ENCODE measurements around the gene FADD. TPM values are rescaled to one million over a fixed set of nuclear protein-coding genes. Genes with fewer than 3 reads are reported as not detected.

The FADD gene
- total RNA-seq, 1 donor from 2014 or later = 24.0 TPM

DNA sequence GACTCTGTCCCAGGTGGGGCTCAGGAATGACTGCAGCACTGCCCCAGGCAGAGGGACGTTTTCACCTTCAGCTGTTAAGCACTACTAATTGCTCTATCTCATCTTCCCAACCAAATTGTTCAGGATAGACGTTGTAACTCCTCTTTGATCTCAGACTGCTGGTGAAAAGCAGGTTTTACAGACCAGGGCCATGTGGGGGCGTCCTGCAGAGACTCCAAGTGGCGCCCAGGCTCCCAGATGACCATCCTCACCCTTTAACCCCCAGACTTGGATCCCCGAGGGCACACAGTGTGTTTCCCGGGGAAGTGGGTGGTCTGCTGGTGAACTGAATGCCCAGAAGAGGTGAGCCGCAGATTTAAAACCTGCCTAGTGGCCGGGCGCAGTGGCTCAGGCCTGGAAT lies 23.9 kb downstream of the FADD start:
- Mint-ChIP-seq H3K27me3 (peaks cover 7% of the 10 kb centered on the region), H3K4me3 (no peak overlapping the region), H3K27ac (no peak overlapping the region), H3K4me1 (ENCODE audit: unreplicated experiment) (no peaks in the 10 kb centered on the region), H3K36me3 (no peaks in the 10 kb centered on the region), H3K9me3 (no peaks in the 10 kb centered on the region)
- no peak for DNase-seq (ENCODE audit: extremely low spot score, unreplicated experiment)
- TF ChIP-seq, protein P1, sequence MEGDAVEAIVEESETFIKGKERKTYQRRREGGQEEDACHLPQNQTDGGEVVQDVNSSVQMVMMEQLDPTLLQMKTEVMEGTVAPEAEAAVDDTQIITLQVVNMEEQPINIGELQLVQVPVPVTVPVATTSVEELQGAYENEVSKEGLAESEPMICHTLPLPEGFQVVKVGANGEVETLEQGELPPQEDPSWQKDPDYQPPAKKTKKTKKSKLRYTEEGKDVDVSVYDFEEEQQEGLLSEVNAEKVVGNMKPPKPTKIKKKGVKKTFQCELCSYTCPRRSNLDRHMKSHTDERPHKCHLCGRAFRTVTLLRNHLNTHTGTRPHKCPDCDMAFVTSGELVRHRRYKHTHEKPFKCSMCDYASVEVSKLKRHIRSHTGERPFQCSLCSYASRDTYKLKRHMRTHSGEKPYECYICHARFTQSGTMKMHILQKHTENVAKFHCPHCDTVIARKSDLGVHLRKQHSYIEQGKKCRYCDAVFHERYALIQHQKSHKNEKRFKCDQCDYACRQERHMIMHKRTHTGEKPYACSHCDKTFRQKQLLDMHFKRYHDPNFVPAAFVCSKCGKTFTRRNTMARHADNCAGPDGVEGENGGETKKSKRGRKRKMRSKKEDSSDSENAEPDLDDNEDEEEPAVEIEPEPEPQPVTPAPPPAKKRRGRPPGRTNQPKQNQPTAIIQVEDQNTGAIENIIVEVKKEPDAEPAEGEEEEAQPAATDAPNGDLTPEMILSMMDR (conservative IDR thresholded peaks at IDR 0.05) = peak; percentile 37

DNA sequence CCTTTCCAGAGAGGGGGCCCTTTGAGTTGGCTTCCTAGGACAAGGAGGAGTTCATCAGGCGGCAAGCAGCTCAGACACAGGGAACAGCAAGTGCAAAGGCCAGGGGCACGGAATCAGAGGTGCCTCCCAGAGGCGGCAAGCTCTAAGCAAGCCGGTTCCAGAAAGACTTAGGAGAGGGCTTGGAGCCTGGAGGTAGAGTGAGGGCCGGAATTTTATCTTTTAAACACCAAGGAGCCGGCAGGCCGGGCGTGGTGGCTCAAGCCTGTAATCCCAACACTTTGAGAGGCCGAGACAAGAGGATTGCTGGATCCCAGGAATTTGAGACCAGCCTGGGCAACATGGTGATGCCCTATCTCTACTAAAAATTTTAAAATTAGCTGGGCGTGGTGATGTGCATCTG lies 26.6 kb downstream of the FADD start:
- Mint-ChIP-seq H3K4me1 (ENCODE audit: unreplicated experiment) (no peaks in the 10 kb centered on the region), H3K36me3 (no peaks in the 10 kb centered on the region), H3K4me3 (no peak overlapping the region), H3K27ac (no peak overlapping the region), H3K27me3 (no peaks in the 10 kb centered on the region), H3K9me3 (no peaks in the 10 kb centered on the region)
- TF ChIP-seq, protein P1 (conservative IDR thresholded peaks at IDR 0.05) = no peak
- no peak for DNase-seq (ENCODE audit: extremely low spot score, unreplicated experiment)

DNA sequence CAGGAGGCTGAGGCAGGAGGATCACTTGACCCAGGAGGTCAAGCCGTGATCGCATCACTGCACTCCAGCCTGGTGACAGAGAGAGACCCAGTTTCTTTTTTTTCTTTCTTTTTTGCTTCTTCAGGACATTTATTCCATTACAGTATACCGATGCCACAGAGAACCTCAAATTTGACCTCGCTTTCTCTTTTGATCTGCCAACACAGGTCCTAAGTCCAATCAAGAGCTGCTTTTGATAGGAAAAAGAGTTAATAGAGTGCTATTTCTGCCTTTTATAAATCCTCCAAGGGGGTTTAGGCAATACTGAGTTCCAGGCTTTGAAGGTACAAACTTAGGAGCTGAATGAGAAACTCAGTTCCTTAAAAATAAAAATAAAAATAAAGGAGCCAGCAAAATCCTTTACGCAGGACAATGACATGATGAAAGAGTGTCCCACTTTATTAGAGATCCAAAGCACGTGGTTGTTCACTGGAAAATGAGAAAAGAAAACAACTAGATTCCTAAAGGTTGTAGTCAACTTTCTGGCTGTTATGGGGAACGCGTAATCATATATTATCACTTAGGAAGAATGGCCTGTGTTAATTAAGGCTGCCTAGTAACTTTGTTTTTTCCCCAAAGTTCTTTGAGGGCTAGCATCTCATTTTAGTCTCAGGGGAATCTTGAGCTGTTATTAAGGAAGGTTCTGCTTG lies 27.2 kb downstream of the FADD start:
- no peaks in the 10 kb centered on the region for H3K9me3 Mint-ChIP-seq
- no peak overlapping the region for H3K4me3 Mint-ChIP-seq
- H3K4me1 Mint-ChIP-seq (ENCODE audit: unreplicated experiment) = no peaks in the 10 kb centered on the region
- no peaks in the 10 kb centered on the region for H3K36me3 Mint-ChIP-seq
- TF ChIP-seq, protein P1 (conservative IDR thresholded peaks at IDR 0.05) = no peak
- no peak for DNase-seq (ENCODE audit: extremely low spot score, unreplicated experiment)
- no peaks in the 10 kb centered on the region for H3K27me3 Mint-ChIP-seq
- H3K27ac Mint-ChIP-seq = no peak overlapping the region

DNA sequence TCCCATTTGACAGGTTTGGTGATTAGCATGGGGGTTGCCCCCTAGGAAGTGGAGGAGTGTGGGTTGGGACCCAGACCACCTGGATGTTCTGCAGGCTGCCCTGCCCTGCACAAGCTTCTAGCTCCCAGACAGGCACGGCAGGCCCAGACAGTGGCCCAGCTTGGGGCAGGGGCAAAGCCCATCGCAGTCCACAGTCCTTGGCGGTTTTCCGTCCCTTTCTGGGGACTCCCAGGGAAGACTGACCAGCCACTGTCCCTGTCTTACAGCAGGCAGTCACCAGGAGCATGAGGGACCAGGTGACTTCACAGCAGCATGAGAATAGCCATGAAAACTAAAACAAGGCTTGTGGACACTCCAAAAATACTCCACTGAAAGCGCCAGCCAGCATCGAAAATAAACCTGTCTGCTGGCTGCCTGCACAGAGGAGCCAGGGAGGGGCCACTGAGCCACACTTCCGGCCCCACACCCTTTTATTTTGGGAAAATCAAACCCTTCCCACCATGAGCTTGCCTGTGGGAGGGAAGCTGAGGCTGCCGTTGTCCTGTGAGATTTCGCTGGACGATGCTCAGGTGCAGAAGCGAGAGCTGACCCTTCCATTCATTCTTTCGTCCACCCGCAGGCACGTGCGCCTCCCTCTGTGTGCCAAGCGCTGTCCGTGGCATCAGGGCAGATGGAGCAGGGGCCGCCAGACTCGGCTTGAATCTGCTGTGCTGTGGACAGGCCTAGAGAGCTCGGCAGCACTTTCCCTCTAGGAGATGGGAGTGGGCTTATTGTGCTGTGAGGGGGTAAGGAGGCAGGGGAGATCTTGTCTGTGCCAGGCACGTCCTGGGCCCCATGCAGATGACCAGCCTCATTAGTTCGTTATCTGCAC lies 28.0 kb downstream of the FADD start:
- Mint-ChIP-seq H3K4me3 (no peak overlapping the region), H3K4me1 (ENCODE audit: unreplicated experiment) (no peaks in the 10 kb centered on the region), H3K36me3 (no peaks in the 10 kb centered on the region), H3K27ac (no peak overlapping the region), H3K9me3 (no peaks in the 10 kb centered on the region), H3K27me3 (no peaks in the 10 kb centered on the region)
- DNase-seq (ENCODE audit: extremely low spot score, unreplicated experiment) = no peak
- TF ChIP-seq, protein P1 (conservative IDR thresholded peaks at IDR 0.05) = no peak

DNA sequence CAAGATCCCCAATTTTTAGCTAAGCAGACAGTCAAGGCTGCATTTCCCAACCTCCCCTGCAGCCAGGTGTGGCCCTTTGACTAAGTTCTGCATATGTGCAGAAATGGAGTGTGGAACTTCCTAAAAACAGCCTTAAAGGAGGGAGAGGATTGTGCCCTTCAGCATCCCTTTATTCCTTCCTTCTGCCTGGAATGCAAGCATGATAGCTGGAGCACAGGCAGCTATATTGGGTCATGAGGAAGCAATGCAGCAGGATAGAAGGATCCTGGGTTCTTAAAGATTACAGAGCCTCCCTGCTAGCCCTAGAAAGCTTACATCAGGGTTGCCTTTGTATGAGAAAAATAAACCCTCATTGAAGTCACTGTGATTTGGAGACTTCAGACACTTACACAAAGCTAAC lies 29.9 kb downstream of the FADD start:
- DNase-seq (ENCODE audit: extremely low spot score, unreplicated experiment) = no peak
- H3K36me3 Mint-ChIP-seq = no peaks in the 10 kb centered on the region
- H3K9me3 Mint-ChIP-seq = no peaks in the 10 kb centered on the region
- TF ChIP-seq, protein P1 (conservative IDR thresholded peaks at IDR 0.05) = no peak
- H3K4me3 Mint-ChIP-seq = no peak overlapping the region
- H3K27me3 Mint-ChIP-seq = no peaks in the 10 kb centered on the region
- no peaks in the 10 kb centered on the region for H3K4me1 Mint-ChIP-seq (ENCODE audit: unreplicated experiment)
- no peak overlapping the region for H3K27ac Mint-ChIP-seq

Measured in type B pancreatic cell (in vitro differentiated cells).